NB4 (cell line): ENCODE results near the gene TGFBR2.

Experiments used
- POLR2A ChIP-seq: IDR thresholded peaks from 2 replicates; pipeline ENCODE4 v1.6.1; 2011; ENCODE audit warnings: mild to moderate bottlenecking; ENCODE audit not compliant: insufficient read length; ENCODE audit errors: extremely low read depth
- TF ChIP-seq, protein P1 (sequence below): IDR thresholded peaks from one replicate; pipeline ENCODE4 v1.5.1; 2012; ENCODE audit warnings: low read depth, low read length
- TF ChIP-seq, protein P2 (sequence below): IDR thresholded peaks from 2 replicates; pipeline ENCODE4 v1.6.1; 2011; ENCODE audit warnings: low read depth, low read length

DNA sequence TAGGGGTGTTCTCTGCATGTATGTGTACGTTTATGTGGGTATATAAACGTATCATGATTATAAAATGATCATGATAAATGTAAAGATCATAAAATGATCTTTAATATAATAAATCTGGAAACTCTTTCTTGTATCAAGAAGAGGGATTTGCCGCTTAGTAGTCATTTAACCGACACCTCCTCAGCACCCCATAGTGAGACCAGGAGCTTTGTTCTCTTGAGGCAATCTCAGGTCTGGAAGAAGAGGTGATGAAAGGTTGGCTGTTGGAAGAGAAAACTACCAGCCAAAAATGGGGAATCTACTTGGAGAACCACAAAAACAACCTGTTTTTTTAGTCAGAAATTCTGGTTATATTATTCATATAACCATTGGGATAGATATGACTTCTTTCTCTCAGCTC is 38.7 kb downstream of the TGFBR2 start:
- TF ChIP-seq, protein P1, sequence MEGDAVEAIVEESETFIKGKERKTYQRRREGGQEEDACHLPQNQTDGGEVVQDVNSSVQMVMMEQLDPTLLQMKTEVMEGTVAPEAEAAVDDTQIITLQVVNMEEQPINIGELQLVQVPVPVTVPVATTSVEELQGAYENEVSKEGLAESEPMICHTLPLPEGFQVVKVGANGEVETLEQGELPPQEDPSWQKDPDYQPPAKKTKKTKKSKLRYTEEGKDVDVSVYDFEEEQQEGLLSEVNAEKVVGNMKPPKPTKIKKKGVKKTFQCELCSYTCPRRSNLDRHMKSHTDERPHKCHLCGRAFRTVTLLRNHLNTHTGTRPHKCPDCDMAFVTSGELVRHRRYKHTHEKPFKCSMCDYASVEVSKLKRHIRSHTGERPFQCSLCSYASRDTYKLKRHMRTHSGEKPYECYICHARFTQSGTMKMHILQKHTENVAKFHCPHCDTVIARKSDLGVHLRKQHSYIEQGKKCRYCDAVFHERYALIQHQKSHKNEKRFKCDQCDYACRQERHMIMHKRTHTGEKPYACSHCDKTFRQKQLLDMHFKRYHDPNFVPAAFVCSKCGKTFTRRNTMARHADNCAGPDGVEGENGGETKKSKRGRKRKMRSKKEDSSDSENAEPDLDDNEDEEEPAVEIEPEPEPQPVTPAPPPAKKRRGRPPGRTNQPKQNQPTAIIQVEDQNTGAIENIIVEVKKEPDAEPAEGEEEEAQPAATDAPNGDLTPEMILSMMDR = no peak
- TF ChIP-seq, protein P2, sequence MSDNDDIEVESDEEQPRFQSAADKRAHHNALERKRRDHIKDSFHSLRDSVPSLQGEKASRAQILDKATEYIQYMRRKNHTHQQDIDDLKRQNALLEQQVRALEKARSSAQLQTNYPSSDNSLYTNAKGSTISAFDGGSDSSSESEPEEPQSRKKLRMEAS = no peak
- TF ChIP-seq POLR2A = no peak
